IPS-18c (cell line): Measurements from ENCODE around the gene RRP12.
A peak's percentile ranks its signal among the peaks of the same experiment; 100 is the strongest.

Experiments
- H3K4me3 ChIP-seq: 2 replicates; pipeline ENCODE4 v1.7.0; 2013; ENCODE audit warnings: low read depth, mild to moderate bottlenecking, low read length, moderate library complexity; ENCODE audit not compliant: insufficient read depth
- H3K9me3 ChIP-seq: one replicate; pipeline ENCODE4 v1.6.1; 2013; ENCODE audit warnings: mild to moderate bottlenecking, low read length, moderate library complexity; ENCODE audit not compliant: control insufficient read depth, insufficient read depth

The RRP12 gene

GRCh38 chr10:97331153-97331703 lies 69.9 kb downstream of the RRP12 start:
- peak overlapping the region; percentile 92; the same call in 1 of the 2 replicates for H3K4me3 ChIP-seq

GRCh38 chr10:97329766-97330165 lies 71.4 kb downstream of the RRP12 start:
- H3K9me3 ChIP-seq = peaks cover 6% of the 10 kb centered on the region
- peak overlapping the region; percentile 15; the same call in 1 of the 2 replicates for H3K4me3 ChIP-seq

More at GRCh38 chr10:97331153-97331703, 69.9 kb downstream of the RRP12 start:
- H3K9me3 ChIP-seq = peaks cover 6% of the 10 kb centered on the region

GRCh38 chr10:97328646-97329453 lies 72.3 kb downstream of the RRP12 start:
- no peak overlapping the region for H3K4me3 ChIP-seq
- H3K9me3 ChIP-seq = peaks cover 4% of the 10 kb centered on the region

GRCh38 chr10:97327348-97328294 lies 73.5 kb downstream of the RRP12 start:
- no peak overlapping the region for H3K4me3 ChIP-seq
- H3K9me3 ChIP-seq = peaks cover under 1% of the 10 kb centered on the region

- Histone ChIP-seq H3K9me3 (no peaks in the 10 kb centered on the region), H3K4me3 (no peak overlapping the region)
Measured at GRCh38 chr10:97325754-97326153, 75.4 kb downstream of the RRP12 start.

- no peak overlapping the region for H3K4me3 ChIP-seq
- no peaks in the 10 kb centered on the region for H3K9me3 ChIP-seq
Measured at GRCh38 chr10:97323501-97323900, 77.6 kb downstream of the RRP12 start.

GRCh38 chr10:97321804-97322190 lies 79.3 kb downstream of the RRP12 start:
- Histone ChIP-seq H3K4me3 (no peak overlapping the region; the same call in 1 of the 2 replicates), H3K9me3 (no peaks in the 10 kb centered on the region)

GRCh38 chr10:97321032-97321803 lies 79.9 kb downstream of the RRP12 start:
- H3K9me3 ChIP-seq = no peaks in the 10 kb centered on the region
- peak overlapping the region; percentile 83 for H3K4me3 ChIP-seq

GRCh38 chr10:97320480-97321031 lies 80.6 kb downstream of the RRP12 start:
- Histone ChIP-seq H3K4me3 (peak overlapping the region; percentile 83), H3K9me3 (no peaks in the 10 kb centered on the region)

GRCh38 chr10:97319671-97320479 lies 81.3 kb downstream of the RRP12 start:
- Histone ChIP-seq H3K9me3 (no peaks in the 10 kb centered on the region), H3K4me3 (peak overlapping the region; percentile 83)

GRCh38 chr10:97318772-97319651 lies 82.1 kb downstream of the RRP12 start, which contains the start of gene FRAT1:
Gene FRAT1, plus strand, starts transcription at chr10:97319271. Its CDS starts 183 bp downstream, at chr10:97319454.
- Histone ChIP-seq H3K9me3 (no peaks in the 10 kb centered on the region), H3K4me3 (peak within 1 kb of the TSS; percentile 83)

- no peak overlapping the region for H3K4me3 ChIP-seq
- no peaks in the 10 kb centered on the region for H3K9me3 ChIP-seq
Measured at GRCh38 chr10:97314671-97315070, 86.5 kb downstream of the RRP12 start.

- no peak overlapping the region for H3K4me3 ChIP-seq
- H3K9me3 ChIP-seq = no peaks in the 10 kb centered on the region
Measured at GRCh38 chr10:97312897-97313296, 88.2 kb downstream of the RRP12 start.

- Histone ChIP-seq H3K4me3 (no peak overlapping the region), H3K9me3 (no peaks in the 10 kb centered on the region)
Measured at GRCh38 chr10:97311111-97311626, 90.0 kb downstream of the RRP12 start.
